IMR-90 (cell line): ENCODE measurements around the gene ANTXR1. TPM values are rescaled to one million over a fixed set of nuclear protein-coding genes. Genes with fewer than 3 reads are reported as not detected.

ENCODE experiments used
- ATAC-seq: fragments of 200-7000 bp; cut with Tn5 transposase; 2 replicates; pipeline ENCODE4 v1.9.1; 2020; ENCODE audit warnings: low read depth, mild to moderate bottlenecking, moderate library complexity
- BruUV-seq: library from RNA; stranded (reverse); fragments of 400-500 nt; replicated peaks from 2 replicates; lab custom pipeline; 2021; lab: Mats Ljungman, UMichigan
- CTCF ChIA-PET: fragments of 300-600 bp; formaldehyde crosslinking; extraction: SDS; loops from one replicate; lab custom pipeline; 2021; ENCODE audit warnings: antibody characterized with exemption; lab: Yijun Ruan, JAX
- POLR2A ChIA-PET: fragments of 300-600 bp; sonication (Branson Sonifier 250); formaldehyde crosslinking; loops from one replicate; lab custom pipeline; 2022; ENCODE audit warnings: antibody characterized with exemption; ENCODE audit not compliant: unreplicated experiment; lab: Charles Lee
- DNase-seq: peaks from one replicate; pipeline ENCODE4 v3.0.0; 2013
- H2AFZ ChIP-seq: replicated peaks from 2 replicates; pipeline ENCODE3; 2013; ENCODE audit warnings: low read length, mild to moderate bottlenecking; ENCODE audit not compliant: poor library complexity
- H2AK5ac ChIP-seq: 2 replicates; pipeline ENCODE4 v1.6.1; 2013; ENCODE audit warnings: low read depth, low read length, inconsistent platforms
- H2AK9ac ChIP-seq: replicated peaks from 2 replicates; pipeline ENCODE3; 2013; ENCODE audit warnings: mild to moderate bottlenecking, low read depth, low read length, moderate library complexity; ENCODE audit not compliant: poor library complexity
- H2BK120ac ChIP-seq: 2 replicates; pipeline ENCODE4 v1.6.1; 2013; ENCODE audit warnings: low read depth, low read length, inconsistent platforms
- H2BK15ac ChIP-seq: 3 replicates; pipeline ENCODE4 v1.6.1; 2013; ENCODE audit warnings: low read depth, low read length, inconsistent platforms
- H2BK20ac ChIP-seq: 2 replicates; pipeline ENCODE4 v1.6.1; 2013; ENCODE audit warnings: low read depth, mild to moderate bottlenecking, inconsistent platforms, low read length, moderate library complexity
- H2BK5ac ChIP-seq: 2 replicates; pipeline ENCODE4 v1.6.1; 2013; ENCODE audit warnings: mild to moderate bottlenecking, low read depth, low read length, inconsistent platforms; ENCODE audit not compliant: poor library complexity, severe bottlenecking
- H3K14ac ChIP-seq: replicated peaks from 2 replicates; pipeline ENCODE4 v1.6.1; 2013; ENCODE audit warnings: low read depth, low read length, inconsistent platforms
- H3K18ac ChIP-seq: 2 replicates; pipeline ENCODE4 v1.6.1; 2013; ENCODE audit warnings: low read depth, low read length, control low read depth
- H3K23ac ChIP-seq: 2 replicates; pipeline ENCODE4 v1.6.1; 2013; ENCODE audit warnings: low read depth, low read length, inconsistent platforms
- H3K27ac ChIP-seq: 2 replicates; pipeline ENCODE4 v1.5.1; 2013; ENCODE audit warnings: mild to moderate bottlenecking, control low read depth, low read length; ENCODE audit not compliant: insufficient read depth
- H3K27me3 ChIP-seq: 2 replicates; pipeline ENCODE4 v1.6.1; 2013; ENCODE audit warnings: low read length; ENCODE audit not compliant: control insufficient read depth, insufficient read depth
- H3K36me3 ChIP-seq: 2 replicates; pipeline ENCODE4 v1.6.1; 2013; ENCODE audit warnings: low read length, mixed read lengths; ENCODE audit not compliant: control insufficient read depth, insufficient read depth
- H3K4ac ChIP-seq: 2 replicates; pipeline ENCODE4 v1.6.1; 2013; ENCODE audit warnings: low read depth, low read length, inconsistent platforms
- H3K4me1 ChIP-seq: 2 replicates; pipeline ENCODE4 v1.6.1; 2013; ENCODE audit warnings: low read length, mixed read lengths; ENCODE audit not compliant: control insufficient read depth, insufficient read depth
- H3K4me2 ChIP-seq: 2 replicates; pipeline ENCODE4 v1.6.1; 2013; ENCODE audit warnings: low read depth, mild to moderate bottlenecking, control low read depth, low read length, moderate library complexity
- H3K4me3 ChIP-seq: 2 replicates; pipeline ENCODE4 v1.5.1; 2013; ENCODE audit warnings: low read depth, mild to moderate bottlenecking, control low read depth, low read length, moderate library complexity; ENCODE audit not compliant: insufficient read depth
- H3K56ac ChIP-seq: 2 replicates; pipeline ENCODE4 v1.6.1; 2013; ENCODE audit warnings: low read length, inconsistent platforms; ENCODE audit not compliant: insufficient read depth; ENCODE audit errors: extremely low read depth
- H3K79me1 ChIP-seq, 2 experiments: 2 replicates each; pipeline ENCODE4 v1.6.1; 2013; ENCODE audit warnings: low read length in 2 of 2, inconsistent platforms in 1 of 2, low read depth in 1 of 2
- H3K9ac ChIP-seq: 2 replicates; pipeline ENCODE4 v1.6.1; 2013; ENCODE audit warnings: low read depth, low read length, control low read depth
- H3K9me1 ChIP-seq: 2 replicates; pipeline ENCODE4 v1.6.1; 2013; ENCODE audit warnings: low read length, inconsistent platforms; ENCODE audit not compliant: insufficient read depth
- H3K9me3 ChIP-seq: 2 replicates; pipeline ENCODE4 v1.6.1; 2013; ENCODE audit warnings: low read length; ENCODE audit not compliant: control insufficient read depth, insufficient read depth
- H4K20me1 ChIP-seq: 2 replicates; pipeline ENCODE4 v1.6.1; 2013; ENCODE audit warnings: low read length, inconsistent platforms; ENCODE audit not compliant: insufficient read depth
- H4K5ac ChIP-seq: 2 replicates; pipeline ENCODE4 v1.6.1; 2013; ENCODE audit warnings: mild to moderate bottlenecking, low read depth, low read length, control low read depth
- H4K8ac ChIP-seq, 2 experiments: 2 replicates each; pipeline ENCODE4 v1.6.1; 2013; ENCODE audit warnings: low read depth in 2 of 2, low read length in 2 of 2, control low read depth in 1 of 2, inconsistent platforms in 1 of 2
- H4K91ac ChIP-seq: 2 replicates; pipeline ENCODE4 v1.6.1; 2013; ENCODE audit warnings: low read depth, low read length, inconsistent platforms; ENCODE audit not compliant: insufficient read depth
- CEBPB ChIP-seq: IDR thresholded peaks from 2 replicates; pipeline ENCODE4 v1.6.1; 2012; ENCODE audit warnings: low read depth, low read length, improper control_type of control experiment
- CHD1 ChIP-seq: IDR thresholded peaks from 2 replicates; pipeline ENCODE4 v1.6.1; 2012; ENCODE audit warnings: low read depth, low read length, improper control_type of control experiment
- CTCF ChIP-seq: conservative IDR thresholded peaks from 2 replicates; pipeline ENCODE4 v1.5.1; 2012; ENCODE audit warnings: mild to moderate bottlenecking, low read depth, low read length, improper control_type of control experiment
- ELK1 ChIP-seq: fragments of 150-350 bp; IDR thresholded peaks from 2 replicates; pipeline ENCODE4 v1.6.1; 2016; ENCODE audit warnings: low read depth, mild to moderate bottlenecking, low read length, moderate library complexity, borderline replicate concordance
- FOS ChIP-seq: fragments of 150-350 bp; IDR thresholded peaks from 2 replicates; pipeline ENCODE4 v1.6.1; 2016; ENCODE audit warnings: low read depth, low read length
- MAFK ChIP-seq: IDR thresholded peaks from 2 replicates; pipeline ENCODE4 v1.6.1; 2012; ENCODE audit warnings: low read depth, low read length, improper control_type of control experiment
- MXI1 ChIP-seq: IDR thresholded peaks from 2 replicates; pipeline ENCODE4 v1.6.1; 2012; ENCODE audit warnings: low read depth, mild to moderate bottlenecking, low read length, moderate library complexity, borderline replicate concordance
- NFE2L2 ChIP-seq: fragments of 150-350 bp; IDR thresholded peaks from 2 replicates; pipeline ENCODE4 v1.6.1; 2016; ENCODE audit warnings: low read depth, mild to moderate bottlenecking, low read length
- POLR2A ChIP-seq: IDR thresholded peaks from 2 replicates; pipeline ENCODE4 v1.6.1; 2012; ENCODE audit warnings: mild to moderate bottlenecking, low read depth, low read length
- RAD21 ChIP-seq: IDR thresholded peaks from 2 replicates; pipeline ENCODE4 v1.6.1; 2012; ENCODE audit warnings: low read length, improper control_type of control experiment
- RCOR1 ChIP-seq: IDR thresholded peaks from 2 replicates; pipeline ENCODE4 v1.6.1; 2012; ENCODE audit warnings: mild to moderate bottlenecking, low read length, improper control_type of control experiment; ENCODE audit not compliant: insufficient replicate concordance
- USF2 ChIP-seq: fragments of 150-350 bp; IDR thresholded peaks from 2 replicates; pipeline ENCODE4 v1.6.1; 2017; ENCODE audit warnings: mild to moderate bottlenecking, antibody characterized with exemption, low read length, low read depth
- WGBS, 2 experiments: methylation state at CpG; one replicate each; pipeline versions ENCODE4 v1.1.5 to v1.1.7; 2013; ENCODE audit warnings: missing lambda C conversion rate in 2 of 2; ENCODE audit not compliant: insufficient read length in 1 of 2; ENCODE audit errors: extremely low coverage in 2 of 2; 5-methylcytosine and 5-hydroxymethylcytosine counted together
- dilution Hi-C: fragments of 300-500 bp; cut with HindIII; formaldehyde crosslinking; loops from one replicate; pipeline ENCODE4 v1.14.3; 2018; ENCODE audit warnings: low sequenced_read_pairs; ENCODE audit not compliant: unreplicated experiment
- in situ Hi-C: fragments of 300-500 bp; cut with MboI; formaldehyde crosslinking; loops from 3 replicates; pipeline ENCODE4 v1.14.3; 2019; ENCODE audit warnings: low sequenced_read_pairs, inconsistent platforms, mixed read lengths
- intact Hi-C: fragments of 100-400 bp; cut with micrococcal nuclease; formaldehyde crosslinking; loops from 2 replicates; pipeline ENCODE4 v1.10.0; 2022
- polyA plus RNA-seq, 3 experiments: library from polyadenylated mRNA; depleted of rRNA; stranded (reverse); fragments of >200 nt; gene quantifications; 2 replicates each; pipeline ENCODE4 v1.2.3, GENCODE V29; 2012; ENCODE audit warnings: low replicate concordance in 1 of 3
- total RNA-seq: library from RNA; depleted of rRNA; stranded (reverse); fragments of >200 nt; gene quantifications from 2 replicates; pipeline ENCODE4 v1.2.3, GENCODE V29; 2012

Gene ANTXR1
- total and polyA plus RNA-seq, 2 of the 4 experiments (the other 2 are of a cell fraction) = 27.2 to 36.9 TPM

GRCh38 chr2:69177785-69178636, 165.0 kb downstream of the ANTXR1 start:
- intact Hi-C loops = loop anchor here (1.0 to 5.0 kb wide), 3 partner anchors 22 to 129 kb away; no protein-coding TSS in a partner anchor
- Histone ChIP-seq H3K4me2 (peak overlapping the region; percentile 55), H3K56ac (peak overlapping the region; percentile 98), H3K79me1 (peaks cover 16 to 36% of the 10 kb centered on the region in 2 experiments; a peak in 3 of 4 replicates), H3K36me3 (peaks cover 31% of the 10 kb centered on the region), H2BK120ac (peak overlapping the region; percentile 95), H4K20me1 (peaks cover 3% of the 10 kb centered on the region; the same call in 1 of the 2 replicates), H3K27ac (peak overlapping the region; percentile 88), H3K14ac (peak overlapping the region; percentile 90), H2AK9ac (peak overlapping the region; percentile 89), H4K5ac (peak overlapping the region; percentile 86), H2BK20ac (peak overlapping the region; percentile 92), H2AK5ac (peak overlapping the region; percentile 73), H3K4me3 (no peak overlapping the region; the same call in 1 of the 2 replicates), H3K9me1 (peaks cover 35% of the 10 kb centered on the region), H3K4me1 (peaks cover 22% of the 10 kb centered on the region), H3K9me3 (no peaks in the 10 kb centered on the region), H2BK15ac (peak overlapping the region; percentile 73; the same call in 2 of the 3 replicates), H3K27me3 (no peaks in the 10 kb centered on the region), H2AFZ (peak overlapping the region; percentile 86), H2BK5ac (peak overlapping the region; percentile 97), H4K91ac (peak overlapping the region; percentile 89), H3K4ac (peak overlapping the region; percentile 95), H3K23ac (peak overlapping the region; percentile 93), H3K18ac (peak overlapping the region; percentile 91), H4K8ac (peak overlapping the region; percentile 81 to 95), H3K9ac (peak overlapping the region; percentile 64)
- 0% methylated on average over 3 of the region's 20 CpGs; no CpG with 5 or more reads in 1 of the 2 experiments for WGBS, 2 experiments
- BruUV-seq = no TSS peak
- ChIA-PET CTCF (interaction anchor here (0.6 to 1.5 kb wide), 3 partner anchors 13 to 122 kb away, joined by 3 read pairs; no protein-coding TSS in a partner anchor), POLR2A (interaction anchor here (0.6 to 1.8 kb wide), 7 partner anchors 13 to 230 kb away, joined by 3 to 12 read pairs (median 4); no protein-coding TSS in a partner anchor)
- in situ Hi-C loops = loop anchor here (10.0 kb wide), 1 partner anchor 163 kb away; the partner anchor contains the start of gene ANTXR1
- DNase-seq = peak; percentile 92
- dilution Hi-C loops = no loop called here
- peak; percentile 89 for ATAC-seq
- TF ChIP-seq CEBPB (peak; percentile 98), MXI1 (peak; percentile 31; the same call in 1 of the 2 replicates), POLR2A (peak; percentile 75; the same call in 1 of the 2 replicates), ELK1 (no peak), FOS (0 out of 2 replicates have a peak, but pooled peaks have one; percentile 50), MAFK (no peak), CTCF (no peak), CHD1 (peak; percentile 5; the same call in 1 of the 2 replicates), RAD21 (peak; percentile 23; the same call in 1 of the 2 replicates), RCOR1 (peak; percentile 62), NFE2L2 (peak; percentile 5; the same call in 1 of the 2 replicates), USF2 (no peak)
